ENCODE data around the gene SRSF7.
"Not testable (repeated sequence)": the region's sequence is repeated elsewhere in the genome, so short reads cannot be mapped to it uniquely, and the experiment has no call there.

Gene SRSF7

DNA sequence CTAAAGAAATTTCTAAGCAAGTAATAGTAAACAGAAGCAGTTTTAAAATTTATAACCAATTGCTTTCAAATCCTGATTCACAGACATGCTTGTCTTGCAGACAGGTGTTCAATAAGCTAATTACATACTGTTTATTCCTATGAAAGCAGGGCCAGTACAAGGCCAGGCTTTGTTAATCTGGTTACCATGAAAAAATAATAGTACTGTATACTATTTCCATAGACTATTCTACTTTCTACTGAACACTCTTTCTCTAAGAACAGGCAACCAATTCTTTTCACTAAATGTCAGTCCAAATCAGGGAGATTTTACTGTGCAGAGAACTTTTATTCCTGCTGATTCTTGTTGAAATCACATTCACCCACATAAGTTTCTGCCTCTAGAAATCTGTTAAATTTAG is 2.9 kb upstream of the SRSF7 start:
- no peak for DNase-seq (ENCODE audit: low read depth)

- DNase-seq (ENCODE audit: low read depth), result no peak
Observed at GRCh38 chr2:38751596-38752410, 642 bp upstream of the SRSF7 start.

GRCh38 chr2:38750011-38750890 is 910 bp downstream of the SRSF7 start:
- peak; percentile 37 for DNase-seq (ENCODE audit: low read depth)

- no peak for DNase-seq (ENCODE audit: low read depth)
Observed at GRCh38 chr2:38748943-38749804, 2.0 kb downstream of the SRSF7 start.

GRCh38 chr2:38748391-38748790 is 2.8 kb downstream of the SRSF7 start:
- DNase-seq (ENCODE audit: low read depth), result no peak

GRCh38 chr2:38747819-38748218 is 3.3 kb downstream of the SRSF7 start:
- DNase-seq (ENCODE audit: low read depth), result no peak

- DNase-seq (ENCODE audit: low read depth), result no peak
Observed at GRCh38 chr2:38747007-38747424, 4.1 kb downstream of the SRSF7 start.

DNA sequence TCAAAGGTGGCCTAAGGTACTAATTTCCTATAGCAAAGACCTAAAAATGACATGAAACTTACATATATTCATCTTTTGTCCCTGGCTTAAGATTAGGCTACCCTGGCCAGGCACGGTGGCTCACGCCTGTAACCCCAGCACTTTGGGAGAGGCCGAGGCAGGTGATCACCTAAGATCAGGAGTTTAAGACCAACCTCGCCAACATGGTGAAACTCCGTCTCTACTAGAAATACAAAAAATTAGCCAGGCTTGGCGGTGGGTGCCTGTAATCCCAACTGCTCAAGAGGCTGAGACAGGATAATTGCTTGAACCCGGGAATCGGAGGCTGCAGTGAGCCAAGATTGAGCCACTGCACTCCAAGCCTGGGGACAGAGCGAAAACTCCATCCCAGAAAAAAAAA is 5.9 kb downstream of the SRSF7 start:
- no peak for DNase-seq (ENCODE audit: low read depth)

DNA sequence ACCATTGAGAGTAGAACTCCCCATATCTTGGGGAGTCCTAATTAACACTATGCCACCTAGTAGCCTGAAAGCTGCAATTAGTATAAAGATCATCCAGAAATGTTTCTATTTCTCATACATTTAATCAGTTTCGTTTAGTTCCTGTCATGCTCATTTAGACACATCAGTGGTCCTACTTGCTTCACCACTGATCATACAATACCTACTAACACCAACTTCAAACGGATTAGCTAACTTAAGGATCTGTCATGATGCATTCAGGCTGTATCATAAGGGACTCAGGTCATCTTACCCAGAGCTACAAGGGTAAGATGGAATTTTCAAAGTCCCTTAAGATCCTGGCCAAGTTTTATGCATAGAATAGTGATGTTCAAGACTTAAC is 6.8 kb downstream of the SRSF7 start:
- DNase-seq (ENCODE audit: low read depth), result no peak

DNA sequence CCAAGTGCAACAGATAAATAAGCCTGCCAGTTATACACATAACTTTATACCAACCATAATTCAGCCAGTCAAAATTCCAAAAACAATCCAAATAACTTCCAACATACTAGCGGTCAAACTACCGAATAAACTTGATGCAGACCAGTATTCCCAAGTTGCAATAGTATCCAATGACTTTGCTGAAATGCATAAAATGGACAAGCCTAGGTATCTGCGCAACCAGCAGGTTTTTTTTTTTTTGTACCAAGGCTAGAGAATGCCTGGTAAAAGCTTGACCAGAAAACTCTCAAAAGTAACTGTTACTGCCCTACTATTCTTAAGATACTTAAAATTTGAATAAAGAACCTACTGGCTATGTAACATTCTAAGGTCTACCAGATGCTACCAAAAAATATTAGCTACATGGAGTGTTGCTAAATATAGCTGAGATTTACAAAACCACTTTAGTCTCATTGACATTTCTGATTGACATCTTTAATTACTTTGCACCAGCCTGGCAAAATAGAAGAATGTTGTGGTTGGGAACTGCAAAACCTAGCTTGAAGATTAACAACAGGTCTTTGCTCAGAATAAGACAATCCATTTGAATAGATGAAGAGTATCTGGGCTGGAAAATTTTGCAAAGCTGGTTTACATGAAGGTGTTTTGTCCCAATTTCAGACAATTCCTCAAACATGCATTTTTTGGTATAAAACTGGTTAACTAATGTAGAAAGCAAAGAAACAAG is 7.3 kb downstream of the SRSF7 start:
- DNase-seq (ENCODE audit: low read depth), result no peak

- DNase-seq (ENCODE audit: low read depth), result no peak
Observed at GRCh38 chr2:38742797-38743559, 8.2 kb downstream of the SRSF7 start.

DNA sequence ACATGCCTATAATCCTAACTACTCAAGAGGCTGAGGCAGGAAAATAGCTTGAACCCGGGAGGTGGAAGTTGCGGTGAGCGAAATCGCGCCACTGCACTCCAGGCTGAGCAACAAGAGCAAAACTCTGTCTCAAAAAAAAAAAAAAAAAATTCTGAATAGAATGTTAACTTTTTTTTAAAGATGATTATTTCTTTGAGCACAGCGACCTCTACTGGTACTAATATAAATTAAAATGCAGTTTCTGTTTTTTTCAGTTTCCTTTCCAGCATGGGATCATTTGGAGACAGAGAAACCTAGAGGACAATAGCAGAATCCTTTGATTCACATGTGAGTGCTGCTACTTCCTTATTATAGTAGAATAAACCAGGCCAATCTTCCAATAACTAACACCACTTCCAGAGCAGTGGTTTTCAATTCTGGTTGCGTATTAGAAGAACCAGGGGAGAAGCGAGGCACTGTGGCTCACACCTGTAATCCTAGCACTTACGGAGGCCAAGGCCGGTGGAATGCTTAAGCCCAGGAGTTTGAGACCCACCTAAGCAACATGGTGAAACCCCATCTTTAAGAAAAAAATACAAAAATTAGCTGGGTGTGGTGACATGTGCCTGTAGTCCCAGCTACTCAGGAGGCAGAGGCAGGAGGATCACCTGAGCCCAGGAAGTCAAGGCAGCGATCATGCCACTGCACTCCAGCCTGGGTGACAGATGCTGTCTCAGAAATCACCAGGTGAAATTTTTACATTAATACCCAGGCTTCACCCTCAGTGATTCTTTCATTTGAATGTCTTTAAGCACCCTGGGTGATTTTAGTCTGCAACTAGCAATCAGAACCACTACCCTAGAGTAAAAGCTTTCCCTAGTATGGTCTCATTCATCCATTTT is 10.1 kb downstream of the SRSF7 start:
- DNase-seq (ENCODE audit: low read depth), result no peak

DNA sequence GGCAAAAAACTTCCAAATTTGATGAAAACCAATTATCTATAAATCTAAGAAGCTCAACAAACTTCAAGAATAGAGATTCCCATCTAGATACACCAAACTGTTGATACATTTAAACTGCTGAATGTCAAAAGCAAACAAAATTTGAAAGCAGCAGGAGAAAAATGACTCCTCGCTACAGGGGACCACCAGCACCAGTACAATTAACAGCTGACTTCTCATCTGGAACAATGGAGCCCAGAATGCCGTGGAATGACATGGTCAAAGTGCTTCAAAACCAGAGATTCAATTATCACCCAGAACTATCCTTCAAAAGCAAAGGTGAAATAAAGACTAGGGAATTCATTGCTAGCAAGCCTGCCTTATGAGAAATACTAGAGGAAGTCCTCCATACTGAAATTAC is 11.6 kb downstream of the SRSF7 start:
- DNase-seq (ENCODE audit: low read depth), result no peak

DNA sequence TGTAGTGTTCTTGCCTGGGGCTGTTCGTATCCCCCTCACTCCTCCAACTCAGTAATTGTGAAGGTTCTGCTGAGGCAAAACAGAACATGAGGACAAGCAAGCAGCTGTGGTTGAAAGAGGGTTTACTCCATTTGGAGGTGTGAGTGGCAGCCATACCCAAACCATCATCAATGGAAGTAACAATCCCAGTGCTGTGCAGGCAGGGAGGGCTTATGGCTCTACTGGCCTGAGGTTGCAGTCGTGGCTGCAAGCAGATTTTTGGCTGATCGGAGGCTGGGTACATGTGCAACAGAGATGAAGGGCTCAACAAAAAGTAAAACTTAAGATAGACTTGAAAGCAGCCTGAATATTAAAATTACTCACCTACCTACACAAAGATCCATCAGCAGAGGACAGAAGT is 13.2 kb downstream of the SRSF7 start:
- no peak for DNase-seq (ENCODE audit: low read depth)

GRCh38 chr2:38737000-38737698 is 14.0 kb downstream of the SRSF7 start:
- not testable (repeated sequence) for DNase-seq (ENCODE audit: low read depth)

DNA sequence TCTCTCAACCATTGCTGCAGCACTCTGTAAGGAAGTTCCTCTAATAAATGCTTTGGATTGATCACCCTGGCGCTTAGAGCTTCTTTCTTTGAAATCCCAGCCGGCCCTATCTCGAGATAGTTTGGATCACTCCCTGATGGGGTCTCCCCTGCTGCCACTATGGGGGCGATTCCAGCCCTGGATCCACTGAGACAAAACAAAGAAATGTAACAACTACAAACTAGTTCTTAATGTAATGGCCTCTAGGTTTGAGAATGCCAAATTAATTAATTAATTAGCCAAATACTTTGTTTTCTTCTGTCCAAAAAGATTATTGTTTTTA is 15.2 kb downstream of the SRSF7 start:
- DNase-seq (ENCODE audit: low read depth), result no peak

GRCh38 chr2:38734299-38735058 is 16.7 kb downstream of the SRSF7 start:
- DNase-seq (ENCODE audit: low read depth), result no peak

- DNase-seq (ENCODE audit: low read depth), result no peak
Observed at GRCh38 chr2:38733300-38733971, 17.7 kb downstream of the SRSF7 start.

Data from stimulated activated CD8-positive, alpha-beta memory T cell treated with anti-CD3 and anti-CD28 coated beads, Interleukin-12 subunit alpha, Interleukin-12 subunit beta, amount 100 ng/mL, for 4 hours (primary cell).